GM08714 (cell line): Measurements from ENCODE around the gene CCNB1.
"Not testable (repeated sequence)": the region's sequence is repeated elsewhere in the genome, so short reads cannot be mapped to it uniquely, and the experiment has no call there.

Experiments used
- H3K4me3 ChIP-seq: fragments of 200-500 bp; sonication (Bioruptor generic); 2 replicates; pipeline ENCODE4 v1.5.1; 2014; ENCODE audit warnings: mild to moderate bottlenecking, low read length, inconsistent platforms
- ZNF274 ChIP-seq: IDR thresholded peaks from 2 replicates; pipeline ENCODE4 v1.6.1; 2012; ENCODE audit warnings: mild to moderate bottlenecking, low read depth, low read length

Gene CCNB1

GRCh38 chr5:69166686-69167492 lies at the start of gene CCNB1:
TSS of gene CCNB1 (plus strand) at chr5:69167150. CDS start at chr5:69167263, 113 bp downstream.
- no peak for TF ChIP-seq ZNF274
- H3K4me3 ChIP-seq, result peak within 1 kb of the TSS; percentile 82

GRCh38 chr5:69129413-69129812 lies 37.5 kb upstream of the CCNB1 start:
- H3K4me3 ChIP-seq, result no peak overlapping the region
- TF ChIP-seq ZNF274, result no peak

- H3K4me3 ChIP-seq, result no peak overlapping the region
- no peak for TF ChIP-seq ZNF274
These were observed 36.7 kb upstream of the CCNB1 start for GRCh38 chr5:69130241-69130640.

DNA sequence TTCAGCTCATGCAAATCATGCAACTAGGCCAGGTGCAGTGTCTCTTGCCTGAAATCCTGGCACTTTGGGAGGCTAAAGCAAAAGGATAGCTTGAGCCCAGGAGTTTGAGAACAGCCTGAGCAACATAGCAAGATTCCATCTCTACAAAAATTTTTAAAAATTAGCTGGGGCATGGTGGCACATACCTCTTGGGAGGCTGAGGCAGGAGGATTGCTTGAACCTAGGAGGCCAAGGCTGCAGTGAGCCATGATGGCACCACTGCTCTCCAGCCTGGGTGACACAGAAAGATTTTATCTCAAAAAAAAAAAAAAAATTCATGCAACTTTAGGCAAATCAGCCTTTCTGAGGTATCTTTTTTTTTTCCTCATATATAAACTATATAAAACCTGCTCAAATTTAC lies 35.6 kb upstream of the CCNB1 start:
- TF ChIP-seq ZNF274, result no peak
- H3K4me3 ChIP-seq, result no peak overlapping the region

DNA sequence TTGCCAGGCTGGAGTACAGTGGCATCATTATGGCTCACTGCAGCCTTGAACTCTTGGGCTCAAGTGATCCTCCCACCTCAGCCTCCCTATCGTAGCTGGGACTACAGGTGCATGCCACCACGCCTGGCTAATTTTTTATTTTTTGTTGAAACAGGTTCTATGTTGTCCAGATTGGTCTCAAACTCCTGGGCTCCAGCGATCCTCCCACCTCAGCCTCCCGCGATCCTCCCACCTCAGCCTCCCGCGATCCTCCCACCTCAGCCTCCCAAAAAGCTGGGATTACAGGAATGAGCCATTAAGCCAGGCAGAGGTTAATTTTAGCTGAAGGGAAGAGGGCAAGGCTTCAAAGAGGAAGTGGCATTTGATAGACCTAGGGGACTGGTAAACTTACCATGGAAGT lies 32.8 kb upstream of the CCNB1 start:
- no peak overlapping the region for H3K4me3 ChIP-seq
- TF ChIP-seq ZNF274, result no peak

GRCh38 chr5:69136293-69136692 lies 30.7 kb upstream of the CCNB1 start:
- no peak for TF ChIP-seq ZNF274
- H3K4me3 ChIP-seq, result no peak overlapping the region

DNA sequence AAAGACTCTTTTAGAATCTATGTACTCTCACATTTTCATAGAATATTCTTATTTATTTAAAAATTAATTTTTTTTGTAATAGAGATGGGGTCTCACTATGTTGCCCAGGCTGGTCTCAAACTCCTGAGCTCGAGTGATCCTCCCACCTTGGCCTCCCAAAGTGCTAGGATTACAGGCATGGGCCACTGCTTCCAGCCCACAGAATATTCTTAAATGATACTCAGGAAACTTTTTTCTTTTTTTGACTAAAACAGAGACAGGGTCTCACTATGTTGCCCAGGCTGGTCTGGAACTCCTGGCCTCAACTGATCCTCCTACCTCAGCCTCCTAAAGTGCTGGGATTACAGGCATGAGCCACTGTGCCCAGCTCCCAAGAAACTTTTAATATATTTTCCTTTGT lies 29.7 kb upstream of the CCNB1 start:
- H3K4me3 ChIP-seq, result not testable (repeated sequence)

DNA sequence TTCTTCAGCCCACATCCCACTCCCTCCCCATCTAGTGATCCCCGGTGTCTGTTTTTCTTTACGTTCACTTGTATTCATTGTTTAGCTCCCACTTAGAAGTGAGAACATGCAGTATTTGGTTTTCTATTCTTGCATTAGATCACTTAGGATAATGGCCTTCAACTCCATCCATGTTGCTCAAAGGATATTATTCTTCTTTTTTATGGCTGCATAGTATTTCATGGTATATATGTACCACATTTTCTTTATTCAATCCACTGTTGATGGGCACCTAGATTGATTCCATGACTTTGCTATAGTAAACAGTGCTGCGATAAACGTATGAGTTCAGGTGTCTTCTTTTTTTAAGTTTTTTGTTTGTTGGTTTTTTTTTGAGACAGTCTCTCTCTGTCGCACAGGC lies 29.1 kb upstream of the CCNB1 start:
- H3K4me3 ChIP-seq, result no peak overlapping the region
- TF ChIP-seq ZNF274, result no peak

DNA sequence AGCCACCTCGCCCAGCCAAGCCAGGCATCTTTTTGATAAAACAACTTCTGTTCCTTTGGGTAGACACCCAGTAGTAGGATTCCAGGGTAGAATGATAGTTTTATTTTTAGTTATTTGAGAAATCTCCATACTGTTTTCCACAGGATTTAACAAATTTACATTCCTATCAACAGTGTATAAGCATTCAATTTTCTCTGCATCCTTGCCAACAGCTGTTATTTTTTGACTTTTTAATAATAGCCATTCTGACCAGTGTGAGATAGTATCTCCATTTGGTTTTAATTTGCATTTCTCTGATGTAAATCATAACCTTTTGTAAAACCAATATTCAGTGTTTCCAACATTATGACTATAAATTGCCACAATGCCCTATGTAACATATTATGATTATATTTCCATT lies 28.2 kb upstream of the CCNB1 start:
- H3K4me3 ChIP-seq, result no peak overlapping the region
- no peak for TF ChIP-seq ZNF274

GRCh38 chr5:69140239-69140638 lies 26.7 kb upstream of the CCNB1 start:
- not testable (repeated sequence) for H3K4me3 ChIP-seq

DNA sequence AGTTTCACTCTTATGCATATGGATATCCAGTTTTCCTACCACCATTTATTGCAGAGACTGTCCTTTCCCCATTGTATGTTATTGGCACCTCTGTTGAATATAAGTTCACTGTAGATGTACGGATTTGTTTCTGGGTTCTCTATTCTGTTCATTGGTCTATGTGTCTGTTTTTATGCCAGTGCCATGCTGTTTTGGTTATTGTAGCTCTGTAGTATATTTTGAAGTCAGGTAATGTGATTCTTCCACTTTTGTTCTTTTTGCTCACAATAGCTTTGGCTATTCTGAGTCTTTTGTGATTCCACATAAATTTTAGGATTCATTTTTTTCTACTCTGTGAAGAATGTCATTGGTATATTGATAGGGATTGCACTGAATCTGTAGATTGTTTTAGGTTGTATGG lies 26.1 kb upstream of the CCNB1 start:
- no peak overlapping the region for H3K4me3 ChIP-seq
- no peak for TF ChIP-seq ZNF274

DNA sequence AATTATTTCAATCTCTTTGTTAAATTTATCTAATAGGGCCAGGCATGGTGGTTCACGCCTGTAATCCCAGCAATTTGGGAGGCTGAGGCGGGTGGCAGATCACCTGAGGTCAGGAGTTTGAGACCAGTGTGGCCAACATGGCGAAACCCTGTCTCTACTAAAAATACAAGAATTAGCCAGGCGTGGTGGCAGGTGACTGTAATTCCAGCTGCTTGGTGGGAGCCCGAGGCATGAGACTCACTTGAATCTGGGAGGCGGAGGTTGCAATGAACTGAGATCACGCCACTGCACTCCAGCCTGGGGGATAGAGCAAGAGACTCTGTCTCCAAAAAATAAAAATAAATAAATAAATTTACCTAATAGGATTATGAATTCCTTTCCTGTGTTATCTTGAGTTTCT lies 18.4 kb upstream of the CCNB1 start:
- not testable (repeated sequence) for H3K4me3 ChIP-seq

DNA sequence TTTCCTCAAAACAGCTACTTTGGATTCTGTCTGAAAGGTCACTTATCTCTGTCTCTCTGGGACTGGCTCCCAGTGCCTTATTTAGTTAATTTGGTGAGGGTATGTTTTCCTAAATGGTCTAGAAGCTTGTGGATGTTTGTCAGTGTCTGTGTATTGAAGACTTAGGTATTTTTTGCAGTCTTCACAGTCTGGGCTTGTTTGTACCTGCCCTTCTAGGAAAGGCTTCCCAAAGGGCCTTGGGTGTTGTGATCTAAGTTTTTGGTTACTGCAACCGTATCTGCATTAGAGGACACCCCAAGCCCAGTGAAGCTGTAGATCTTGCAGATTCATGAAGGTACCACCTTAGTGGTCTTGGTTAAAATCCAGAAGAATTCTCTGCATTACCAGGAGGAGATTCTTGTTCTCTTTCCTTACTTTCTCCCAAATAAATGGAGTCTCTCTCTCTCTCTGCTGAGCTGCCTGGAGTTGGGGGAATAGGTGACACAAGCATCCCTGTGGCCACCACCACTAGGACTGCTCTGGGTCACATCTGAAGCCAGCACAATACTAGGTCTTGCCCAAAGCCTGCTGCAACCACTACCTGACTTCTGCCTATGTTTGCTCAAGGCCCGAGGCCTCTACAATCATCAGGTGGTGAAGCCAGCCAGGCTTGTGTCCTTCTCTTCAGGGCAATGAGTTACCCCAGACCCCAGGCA lies 17.8 kb upstream of the CCNB1 start:
- H3K4me3 ChIP-seq, result no peak overlapping the region
- TF ChIP-seq ZNF274, result no peak

- TF ChIP-seq ZNF274, result no peak
- H3K4me3 ChIP-seq, result no peak overlapping the region
These were observed 17.3 kb upstream of the CCNB1 start for GRCh38 chr5:69149676-69150010.

DNA sequence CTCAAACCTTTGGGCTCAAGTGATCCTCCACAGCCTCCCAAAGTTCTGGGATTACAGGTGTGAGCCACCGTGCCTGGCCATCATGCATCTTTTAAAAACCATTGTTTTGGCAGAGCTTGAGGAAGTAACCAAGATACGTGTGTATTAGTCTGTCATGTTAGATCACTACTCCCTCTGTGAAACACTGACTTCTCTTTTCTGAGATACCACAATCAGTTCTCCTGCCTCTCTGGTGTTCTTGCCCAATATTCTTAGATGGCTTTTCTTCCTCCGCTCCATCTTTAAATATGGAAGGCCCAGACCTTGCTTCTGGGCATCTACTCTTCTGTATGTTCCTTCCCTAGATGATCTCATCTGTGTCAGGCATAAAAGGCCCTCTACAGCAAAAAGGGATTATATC lies 14.2 kb upstream of the CCNB1 start:
- H3K4me3 ChIP-seq, result no peak overlapping the region
- no peak for TF ChIP-seq ZNF274

DNA sequence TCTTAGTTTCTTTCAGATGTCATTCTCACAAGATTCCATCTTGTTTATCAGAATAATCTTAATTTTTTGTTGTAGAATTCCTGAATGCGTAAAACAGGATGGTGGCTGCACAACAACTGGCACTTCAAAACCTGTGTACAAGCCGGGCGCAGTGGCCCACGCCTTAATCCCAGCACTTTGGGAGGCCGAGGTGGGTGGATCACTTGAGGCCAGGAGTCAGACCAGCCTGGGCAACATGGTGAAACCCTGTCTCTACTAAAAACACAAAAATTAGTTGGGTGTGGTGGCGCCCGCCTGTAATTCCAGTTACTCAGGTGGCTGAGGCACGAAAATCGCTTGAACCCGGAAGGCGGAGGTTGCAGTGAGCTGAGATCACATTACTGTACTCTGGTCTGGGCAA lies 10.5 kb upstream of the CCNB1 start:
- no peak overlapping the region for H3K4me3 ChIP-seq
- no peak for TF ChIP-seq ZNF274
